HG02678 (cell line): ENCODE measurements around the gene KAZN.

Experiments
- ATAC-seq: cut with Tn5 transposase; IDR thresholded peaks from one replicate; pipeline ENCODE4 v1.9.1; 2021; ENCODE audit warnings: mild to moderate bottlenecking, moderate library complexity; ENCODE audit not compliant: unreplicated experiment

The KAZN gene

GRCh38 chr1:15158506-15159165 is 560.2 kb downstream of the KAZN start:
- ATAC-seq = no peak

DNA sequence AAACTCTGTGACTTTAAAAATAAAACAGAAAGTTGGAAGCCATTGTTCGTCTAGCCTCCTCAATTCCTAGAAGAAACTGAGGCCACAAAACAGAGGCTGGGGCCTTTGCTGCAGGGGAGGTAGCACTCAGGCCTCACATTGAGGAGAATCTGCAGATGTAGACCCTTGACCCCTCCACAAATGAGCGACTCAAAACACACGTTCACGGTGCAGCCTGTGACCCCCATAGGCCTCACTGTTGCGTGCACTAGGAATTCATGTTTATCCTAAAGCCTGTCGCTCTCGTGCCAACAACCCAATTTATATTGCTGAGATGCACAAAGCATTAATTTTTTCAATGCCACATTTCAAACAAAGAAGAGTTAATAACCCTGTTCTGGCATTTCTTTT is 560.7 kb downstream of the KAZN start:
- ATAC-seq = no peak

DNA sequence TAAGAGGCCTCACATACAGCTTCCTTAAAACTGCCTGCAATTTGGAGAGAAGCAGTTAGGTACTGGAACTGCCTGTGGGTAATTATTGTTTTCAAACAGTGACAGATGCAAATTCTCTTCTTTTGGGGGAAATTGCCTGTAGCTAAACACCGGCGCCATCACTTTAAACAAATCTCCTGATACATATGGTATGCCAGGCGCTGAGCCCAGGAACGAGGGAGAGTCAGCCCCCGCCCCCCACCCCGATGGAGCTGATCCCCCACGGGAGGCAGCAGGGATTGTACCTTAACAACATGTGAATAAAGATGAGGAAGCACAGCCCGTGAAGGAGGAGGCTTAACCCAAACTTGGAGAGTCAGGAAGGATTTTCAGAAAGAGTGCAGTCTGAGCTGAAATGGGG is 562.1 kb downstream of the KAZN start:
- no peak for ATAC-seq

- no peak for ATAC-seq
Measured at GRCh38 chr1:15167386-15167785, 568.9 kb downstream of the KAZN start.
